GM12878 (cell line): ENCODE measurements around the gene NUDT3. TPM values are rescaled to one million over a fixed set of nuclear protein-coding genes. Genes with fewer than 3 reads are reported as not detected.

Experiments
- ATAC-seq: fragments of 200-7000 bp; cut with Tn5 transposase; 3 replicates; pipeline ENCODE4 v1.9.1; 2020; ENCODE audit warnings: mild to moderate bottlenecking, moderate library complexity
- BruUV-seq: library from RNA; stranded (reverse); fragments of 400-500 nt; replicated peaks from 2 replicates; lab custom pipeline; 2021; lab: Mats Ljungman, UMichigan
- CTCF ChIA-PET: fragments of 300-600 bp; sonication (Branson Sonifier 250); formaldehyde crosslinking; extraction: SDS; loops from one replicate; lab custom pipeline; 2021; ENCODE audit warnings: inconsistent platforms; lab: Yijun Ruan, JAX
- POLR2A ChIA-PET: fragments of 350-600 bp; formaldehyde crosslinking; extraction: SDS; loops from one replicate; lab custom pipeline; 2021; ENCODE audit warnings: inconsistent platforms; lab: Charles Lee
- RAD21 ChIA-PET: fragments of 300-600 bp; sonication (Branson Sonifier 250); formaldehyde crosslinking; loops from one replicate; lab custom pipeline; 2023; ENCODE audit warnings: antibody characterized with exemption; ENCODE audit not compliant: unreplicated experiment; lab: Charles Lee
- SMC1A ChIA-PET: fragments of 300-600 bp; sonication (Branson Sonifier 250); formaldehyde crosslinking; loops from one replicate; lab custom pipeline; 2023; ENCODE audit not compliant: unreplicated experiment, uncharacterized antibody; lab: Charles Lee
- DNase-seq: peaks from one replicate; pipeline ENCODE4 v3.0.0-alpha.2; 2011; ENCODE audit warnings: low read depth, low spot score
- FAIRE-seq: peaks from 3 replicates; lab custom pipeline; 2011; peaks lifted over from hg19 to GRCh38; lab: Jason Lieb, UNC
- H2AFZ ChIP-seq: 2 replicates; pipeline ENCODE4 v1.6.0; 2011; ENCODE audit warnings: low read depth, low read length, control low read depth; ENCODE audit not compliant: control insufficient read depth
- H3K27ac ChIP-seq: 2 replicates; pipeline ENCODE4 v1.5.1; 2011; ENCODE audit warnings: control low read depth; ENCODE audit not compliant: control insufficient read depth, insufficient read depth
- H3K27me3 ChIP-seq, 2 experiments: replicated peaks in 1 of 2; 2 replicates each; pipeline versions ENCODE4 v1.6.0 to v1.6.1; 2011; ENCODE audit warnings: low read length in 1 of 2; ENCODE audit not compliant: control insufficient read depth in 2 of 2, insufficient read depth in 2 of 2
- H3K36me3 ChIP-seq, 2 experiments: 2 replicates each; pipeline ENCODE4 v1.5.1; 2011; ENCODE audit warnings: low read length in 1 of 2; ENCODE audit not compliant: control insufficient read depth in 2 of 2, insufficient read depth in 2 of 2
- H3K4me1 ChIP-seq: 2 replicates; pipeline ENCODE4 v1.6.1; 2011; ENCODE audit warnings: mild to moderate bottlenecking, low read length, moderate library complexity, mixed read lengths; ENCODE audit not compliant: control insufficient read depth, insufficient read depth
- H3K4me2 ChIP-seq: 2 replicates; pipeline ENCODE4 v1.6.0; 2011; ENCODE audit warnings: control low read depth; ENCODE audit not compliant: control insufficient read depth, insufficient read depth
- H3K4me3 ChIP-seq: fragments of 200-600 bp; sonication (generic); 2 replicates; pipeline ENCODE4 v1.5.1; 2016
- H3K79me2 ChIP-seq: 2 replicates; pipeline ENCODE4 v1.6.0; 2011; ENCODE audit warnings: low read length; ENCODE audit not compliant: control insufficient read depth, insufficient read depth
- H3K9ac ChIP-seq: 2 replicates; pipeline ENCODE4 v1.8.0; 2011; ENCODE audit warnings: low read length, control low read depth, mixed read lengths; ENCODE audit not compliant: control insufficient read depth, insufficient read depth
- H3K9me3 ChIP-seq: replicated peaks from 3 replicates; pipeline ENCODE4 v1.5.1; 2011; ENCODE audit warnings: mild to moderate bottlenecking, low read length; ENCODE audit not compliant: control insufficient read depth, insufficient read depth
- H4K20me1 ChIP-seq: 2 replicates; pipeline ENCODE4 v1.6.0; 2011; ENCODE audit not compliant: control insufficient read depth, insufficient read depth
- BACH1 ChIP-seq: fragments of 450-650 bp; IDR thresholded peaks from 2 replicates; pipeline ENCODE4 v1.6.1; 2017; ENCODE audit warnings: mild to moderate bottlenecking, borderline replicate concordance
- BRCA1 ChIP-seq: IDR thresholded peaks from 2 replicates; pipeline ENCODE4 v1.6.1; 2011; ENCODE audit warnings: low read depth, low read length, improper control_type of control experiment
- CHD4 ChIP-seq: fragments of 200-600 bp; sonication (generic); IDR thresholded peaks from 2 replicates; pipeline ENCODE4 v1.6.1; 2016; ENCODE audit warnings: mild to moderate bottlenecking
- EED ChIP-seq: sonication (generic); IDR thresholded peaks from 2 replicates; pipeline ENCODE4 v1.6.1; 2016; ENCODE audit warnings: antibody characterized with exemption, low read depth
- ESRRA ChIP-seq: IDR thresholded peaks from 2 replicates; pipeline ENCODE4 v1.6.1; 2012; ENCODE audit warnings: mild to moderate bottlenecking, low read length, improper control_type of control experiment
- IRF4 ChIP-seq: IDR thresholded peaks from 2 replicates; pipeline ENCODE4 v1.6.1; 2011; ENCODE audit warnings: low read depth, low read length
- KDM1A ChIP-seq: fragments of 200-600 bp; sonication (generic); IDR thresholded peaks from 2 replicates; pipeline ENCODE4 v1.6.1; 2016; ENCODE audit warnings: borderline replicate concordance
- LARP7 ChIP-seq: fragments of 450-650 bp; IDR thresholded peaks from 2 replicates; pipeline ENCODE4 v1.6.1; 2017; ENCODE audit warnings: mild to moderate bottlenecking
- MLLT1 ChIP-seq: fragments of 450-650 bp; IDR thresholded peaks from 2 replicates; pipeline ENCODE4 v1.6.1; 2016; ENCODE audit warnings: mild to moderate bottlenecking
- RBBP5 ChIP-seq: fragments of 200-600 bp; sonication (generic); conservative IDR thresholded peaks from 2 replicates; pipeline ENCODE4 v1.6.1; 2016
- RELB ChIP-seq: fragments of 450-650 bp; IDR thresholded peaks from 2 replicates; pipeline ENCODE4 v1.6.1; 2017; ENCODE audit warnings: low read depth, mild to moderate bottlenecking, moderate library complexity
- TBL1XR1 ChIP-seq: IDR thresholded peaks from 2 replicates; pipeline ENCODE4 v1.6.1; 2012; ENCODE audit warnings: low read depth, low read length, improper control_type of control experiment
- YY1 ChIP-seq: IDR thresholded peaks from 2 replicates; pipeline ENCODE4 v1.6.1; 2011; ENCODE audit warnings: low read depth, mild to moderate bottlenecking, low read length
- ZNF622 ChIP-seq: fragments of 450-650 bp; IDR thresholded peaks from 2 replicates; pipeline ENCODE4 v1.6.1; 2017; ENCODE audit warnings: mild to moderate bottlenecking, inconsistent platforms
- WGBS: methylation state at CpG from one replicate; pipeline ENCODE4 v1.1.6; 2016; ENCODE audit warnings: low lambda C conversion rate; ENCODE audit not compliant: insufficient replicate concordance, insufficient coverage; ENCODE audit errors: missing lambda C conversion rate; 5-methylcytosine and 5-hydroxymethylcytosine counted together
- in situ Hi-C: fragments of 300-500 bp; cut with MboI; formaldehyde crosslinking; loops from 9 replicates; pipeline ENCODE4 v1.14.3; 2018; ENCODE audit warnings: mixed read lengths
- intact Hi-C: fragments of 100-400 bp; cut with micrococcal nuclease; formaldehyde crosslinking; loops from one replicate; pipeline ENCODE4 v1.14.2; 2022; ENCODE audit not compliant: unreplicated experiment
- polyA plus RNA-seq, 11 experiments: library from polyadenylated mRNA; depleted of rRNA in 4 of 11; unstranded in 6 of 11; stranded (reverse) in 5 of 11; fragments of >200 nt; fragmentation: Nextera tagmentation in 4 of 11; fragmentation: Illumina TruSeq in 1 of 11; extraction: Ambion mirVana in 4 of 11; extraction: Trizol in 1 of 11; gene quantifications; 1 replicate in 1 of 11; 2 replicates in 10 of 11; pipeline versions ENCODE4 v1.2.1 to v1.2.3, GENCODE V29; 2011 to 2016; ENCODE audit warnings: inconsistent platforms in 2 of 11, missing spikeins in 2 of 11, low read depth in 1 of 11
- total RNA-seq, 4 experiments: library from RNA; depleted of rRNA in 3 of 4; stranded (reverse); fragments of >200 nt in 3 of 4; fragmentation: Illumina TruSeq in 1 of 4; extraction: Trizol in 1 of 4; gene quantifications; 2 replicates each; pipeline versions ENCODE4 v1.2.1 to v1.2.3, GENCODE V29; 2013 to 2021
- TF ChIP-seq, protein P1 (sequence below): IDR thresholded peaks from 2 replicates; pipeline ENCODE4 v1.6.1; 2011; ENCODE audit warnings: borderline replicate concordance, low read depth, mild to moderate bottlenecking, moderate library complexity, low read length; ENCODE audit not compliant: insufficient read depth, poor library complexity, severe bottlenecking

NUDT3 gene
- total and polyA plus RNA-seq, 10 of the 15 experiments (the other 5 are each of a cell fraction or from before 2014, with no cell fraction given), result 2.4 to 32.3 (median 25.5) TPM

GRCh38 chr6:34424200-34425131, 32.0 kb upstream of the NUDT3 start (continued):
- no peak for TF ChIP-seq YY1
- no peak for TF ChIP-seq CHD4
- TF ChIP-seq ZNF622, result no peak
- TF ChIP-seq BRCA1, result no peak

DNA sequence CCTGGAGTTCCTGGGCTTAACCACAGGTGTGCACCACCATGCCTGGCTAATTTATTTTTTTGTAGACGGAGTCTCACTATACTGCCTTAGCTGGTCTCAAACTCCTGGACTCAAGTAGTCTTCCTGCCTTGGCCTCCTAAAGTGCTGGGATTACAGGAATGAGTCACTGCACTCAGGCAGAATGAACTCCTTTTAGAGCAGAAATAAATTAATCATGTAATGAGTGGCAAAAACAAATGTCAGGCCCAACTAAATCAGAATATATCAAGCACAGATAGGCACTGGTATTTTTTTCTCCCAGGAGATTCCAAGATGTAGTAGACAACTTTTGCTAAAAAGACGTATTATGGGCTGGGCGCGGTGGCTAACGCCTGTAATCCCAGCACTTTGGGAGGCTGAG, 30.8 kb upstream of the NUDT3 start:
- Histone ChIP-seq H3K27me3 (no peaks in the 10 kb centered on the region), H3K9me3 (no peaks in the 10 kb centered on the region), H4K20me1 (no peaks in the 10 kb centered on the region), H3K4me3 (peak overlapping the region; percentile 33; the same call in 1 of the 2 replicates), H2AFZ (no peak overlapping the region), H3K27ac (no peak overlapping the region), H3K4me2 (peak overlapping the region; percentile 54), H3K4me1 (peaks cover 6% of the 10 kb centered on the region; the same call in 1 of the 2 replicates), H3K79me2 (peaks cover 46% of the 10 kb centered on the region), H3K36me3 (peaks cover 9 to 29% of the 10 kb centered on the region in 2 experiments), H3K9ac (no peak overlapping the region)
- ChIA-PET RAD21 (interaction anchor here (1.1 to 1.6 kb wide), 2 partner anchors 8 to 174 kb away, joined by 3 to 7 read pairs; partner anchors contain the start of gene SMIM29), POLR2A (interaction anchor here (0.7 to 2.7 kb wide), 5 partner anchors 28 to 228 kb away, joined by 3 to 15 read pairs (median 4); no protein-coding TSS in a partner anchor), CTCF (interaction anchor here (0.6 to 3.4 kb wide), 4 partner anchors 8 to 227 kb away, joined by 3 to 35 read pairs (median 4); no protein-coding TSS in a partner anchor), SMC1A (interaction anchor here (2.0 to 4.6 kb wide), 3 partner anchors 8 to 174 kb away, joined by 6 to 39 read pairs (median 22); partner anchors contain the start of gene SMIM29)
- BruUV-seq, result no TSS peak
- DNase-seq (no peak), FAIRE-seq (no peak), ATAC-seq (no peak)
- 98% methylated on average over 5 of the region's 5 CpGs for WGBS
- intact Hi-C loops (no loop called here), in situ Hi-C loops (no loop called here)
- TF ChIP-seq, protein P1, sequence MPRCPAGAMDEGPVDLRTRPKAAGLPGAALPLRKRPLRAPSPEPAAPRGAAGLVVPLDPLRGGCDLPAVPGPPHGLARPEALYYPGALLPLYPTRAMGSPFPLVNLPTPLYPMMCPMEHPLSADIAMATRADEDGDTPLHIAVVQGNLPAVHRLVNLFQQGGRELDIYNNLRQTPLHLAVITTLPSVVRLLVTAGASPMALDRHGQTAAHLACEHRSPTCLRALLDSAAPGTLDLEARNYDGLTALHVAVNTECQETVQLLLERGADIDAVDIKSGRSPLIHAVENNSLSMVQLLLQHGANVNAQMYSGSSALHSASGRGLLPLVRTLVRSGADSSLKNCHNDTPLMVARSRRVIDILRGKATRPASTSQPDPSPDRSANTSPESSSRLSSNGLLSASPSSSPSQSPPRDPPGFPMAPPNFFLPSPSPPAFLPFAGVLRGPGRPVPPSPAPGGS, result no peak
- TF ChIP-seq RELB (no peak), BACH1 (no peak), RBBP5 (no peak), EED (no peak), LARP7 (no peak), ESRRA (no peak), TBL1XR1 (no peak), KDM1A (no peak), MLLT1 (no peak), IRF4 (no peak)
